Esophagus squamous epithelium (tissue), 4 donors: Measurements from ENCODE around the gene ACACA.

ENCODE experiments used
- CTCF ChIP-seq, 6 experiments: fragments of 450-650 bp in 4 of 6; fragments of 200-600 bp in 2 of 6; sonication (generic) in 2 of 6; IDR thresholded peaks; one replicate each; pipeline ENCODE4 v1.5.1; 2016 to 2019; ENCODE audit warnings: antibody characterized with exemption in 6 of 6, mild to moderate bottlenecking in 4 of 6, moderate library complexity in 4 of 6
- POLR2A ChIP-seq, 4 donors: fragments of 450-650 bp; IDR thresholded peaks; one replicate each; pipeline ENCODE4 v1.6.1; 2017; ENCODE audit warnings: antibody characterized with exemption in 4 of 4, mild to moderate bottlenecking in 4 of 4, moderate library complexity in 3 of 4

DNA sequence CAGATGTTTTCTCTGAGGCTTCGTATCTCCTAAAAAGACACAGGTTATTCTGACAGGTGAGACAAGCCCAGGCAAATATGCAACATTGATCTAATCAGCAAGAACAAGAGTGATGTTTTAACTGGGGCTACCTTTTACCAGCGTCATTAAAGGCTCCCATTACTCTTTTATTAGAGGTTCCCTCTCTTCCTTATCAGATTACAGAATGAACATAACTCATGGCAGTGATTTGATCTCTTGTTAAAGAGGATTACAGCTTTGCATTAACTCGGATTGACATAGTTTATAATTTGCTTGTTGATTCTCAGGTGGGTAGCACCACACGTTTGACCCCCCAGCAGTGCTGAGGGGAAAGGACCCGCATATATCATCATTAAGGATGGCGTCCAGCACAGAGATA, 367.4 kb downstream of the ACACA start:
- TF ChIP-seq CTCF (IDR thresholded peaks at IDR 0.05) (no peak), POLR2A (IDR thresholded peaks at IDR 0.05) (no peak)
